AG09319 (cell line): ENCODE results near the gene PXMP2.

Source experiments
- DNase-seq: peaks from one replicate; pipeline ENCODE4 v3.0.0-alpha.2; 2010; ENCODE audit warnings: low read depth; ENCODE audit errors: extremely low read depth
- CTCF ChIP-seq: IDR thresholded peaks from 2 replicates; pipeline ENCODE4 v1.5.1; 2011; ENCODE audit warnings: low read depth, mild to moderate bottlenecking, inconsistent platforms, low read length, moderate library complexity

PXMP2 gene

GRCh38 chr12:132727091-132727794, 39.9 kb downstream of the PXMP2 start:
- DNase-seq: no peak
- TF ChIP-seq CTCF: no peak

GRCh38 chr12:132728502-132728901, 41.1 kb downstream of the PXMP2 start:
- DNase-seq: no peak
- no peak for TF ChIP-seq CTCF

GRCh38 chr12:132729541-132730320, 42.3 kb downstream of the PXMP2 start:
- no peak for TF ChIP-seq CTCF
- no peak for DNase-seq

- TF ChIP-seq CTCF: no peak
- no peak for DNase-seq
These were observed 43.0 kb downstream of the PXMP2 start for GRCh38 chr12:132730353-132730752.

GRCh38 chr12:132731574-132731973, 44.2 kb downstream of the PXMP2 start:
- no peak for DNase-seq
- no peak for TF ChIP-seq CTCF

GRCh38 chr12:132734206-132734605, 46.8 kb downstream of the PXMP2 start:
- TF ChIP-seq CTCF: no peak
- no peak for DNase-seq

GRCh38 chr12:132735496-132735895, 48.1 kb downstream of the PXMP2 start:
- DNase-seq: no peak
- no peak for TF ChIP-seq CTCF
